Mesenchymal stem cell (in vitro differentiated cells and primary cell): Measurements from ENCODE around the gene PATE3.

ENCODE experiments used
- DNase-seq: peaks from one replicate; pipeline ENCODE4 v3.0.0-alpha.2; 2013
- H2AFZ ChIP-seq: one replicate; pipeline ENCODE4 v1.6.1; 2013; ENCODE audit warnings: low read depth, mild to moderate bottlenecking, control low read depth, inconsistent platforms, low read length, moderate library complexity
- H2AK5ac ChIP-seq: 2 replicates; pipeline ENCODE4 v1.6.1; 2013; ENCODE audit warnings: low read length, moderate library complexity, mild to moderate bottlenecking, inconsistent platforms; ENCODE audit not compliant: severe bottlenecking
- H2BK120ac ChIP-seq: one replicate; pipeline ENCODE4 v1.6.1; 2013; ENCODE audit warnings: low read depth, mild to moderate bottlenecking, inconsistent platforms, low read length, moderate library complexity
- H2BK12ac ChIP-seq, 2 experiments: one replicate each; pipeline ENCODE4 v1.6.1; 2013; ENCODE audit warnings: inconsistent platforms in 2 of 2, low read length in 2 of 2, mild to moderate bottlenecking in 2 of 2, moderate library complexity in 2 of 2, control low read depth in 1 of 2
- H2BK15ac ChIP-seq: one replicate; pipeline ENCODE4 v1.6.1; 2013; ENCODE audit warnings: mild to moderate bottlenecking, low read depth, inconsistent platforms; ENCODE audit not compliant: poor library complexity, severe bottlenecking
- H2BK5ac ChIP-seq: 2 replicates; pipeline ENCODE4 v1.6.1; 2013; ENCODE audit warnings: low read depth, mild to moderate bottlenecking, low read length, control low read depth, inconsistent platforms; ENCODE audit not compliant: poor library complexity, severe bottlenecking
- H3K14ac ChIP-seq, 2 experiments: one replicate each; pipeline ENCODE4 v1.6.1; 2013; ENCODE audit warnings: inconsistent platforms in 2 of 2, low read length in 2 of 2, control low read depth in 1 of 2, mild to moderate bottlenecking in 1 of 2, moderate library complexity in 1 of 2
- H3K18ac ChIP-seq, 2 experiments: one replicate each; pipeline ENCODE4 v1.6.1; 2013; ENCODE audit warnings: inconsistent platforms in 2 of 2, low read length in 2 of 2, control low read depth in 1 of 2, low read depth in 1 of 2, mild to moderate bottlenecking in 1 of 2
- H3K23ac ChIP-seq, 2 experiments: one replicate each; pipeline ENCODE4 v1.6.1; 2013; ENCODE audit warnings: inconsistent platforms in 2 of 2, low read length in 2 of 2, mild to moderate bottlenecking in 2 of 2, moderate library complexity in 2 of 2, control low read depth in 1 of 2
- H3K27ac ChIP-seq: 2 replicates; pipeline ENCODE4 v1.5.1; 2013; ENCODE audit warnings: mild to moderate bottlenecking, moderate library complexity, low read length, control low read depth, inconsistent platforms; ENCODE audit not compliant: poor library complexity, severe bottlenecking
- H3K27me3 ChIP-seq, 2 experiments: 2 replicates each; pipeline versions ENCODE4 v1.6.1 to v1.7.0; 2013; ENCODE audit warnings: low read length in 2 of 2, mild to moderate bottlenecking in 2 of 2, moderate library complexity in 2 of 2, control low read depth in 1 of 2, inconsistent platforms in 1 of 2; ENCODE audit not compliant: control insufficient read depth in 1 of 2, insufficient read depth in 1 of 2
- H3K36me3 ChIP-seq, 2 experiments: 2 replicates each; pipeline versions ENCODE4 v1.6.1 to v1.7.0; 2013; ENCODE audit warnings: low read length in 2 of 2, control low read depth in 1 of 2, inconsistent platforms in 1 of 2, low read depth in 1 of 2, mild to moderate bottlenecking in 1 of 2; ENCODE audit not compliant: insufficient read depth in 2 of 2, control insufficient read depth in 1 of 2
- H3K4ac ChIP-seq, 2 experiments: one replicate each; pipeline ENCODE4 v1.6.1; 2013; ENCODE audit warnings: inconsistent platforms in 2 of 2, low read length in 2 of 2, mild to moderate bottlenecking in 2 of 2, moderate library complexity in 2 of 2, control low read depth in 1 of 2, low read depth in 1 of 2
- H3K4me1 ChIP-seq: 2 replicates; pipeline ENCODE4 v1.6.1; 2013; ENCODE audit warnings: low read depth, low read length, control low read depth; ENCODE audit not compliant: control insufficient read depth, insufficient read depth
- H3K4me2 ChIP-seq: 2 replicates; pipeline ENCODE4 v1.6.1; 2013; ENCODE audit warnings: low read length, mild to moderate bottlenecking, inconsistent platforms; ENCODE audit not compliant: poor library complexity, severe bottlenecking
- H3K4me3 ChIP-seq, 2 experiments: 2 replicates each; pipeline versions ENCODE4 v1.5.1 to v1.7.0; 2013; ENCODE audit warnings: low read length in 2 of 2, mild to moderate bottlenecking in 2 of 2, control low read depth in 1 of 2, low read depth in 1 of 2; ENCODE audit not compliant: insufficient read depth in 1 of 2
- H3K79me1 ChIP-seq: replicated peaks from 2 replicates; pipeline ENCODE4 v1.6.1; 2013; ENCODE audit warnings: mild to moderate bottlenecking, control low read depth, low read length, inconsistent platforms; ENCODE audit not compliant: poor library complexity, severe bottlenecking
- H3K9ac ChIP-seq: 2 replicates; pipeline ENCODE4 v1.7.0; 2013; ENCODE audit warnings: mild to moderate bottlenecking, low read length, moderate library complexity
- H3K9me3 ChIP-seq: 2 replicates; pipeline ENCODE4 v1.7.0; 2013; ENCODE audit warnings: mild to moderate bottlenecking, low read length; ENCODE audit not compliant: control insufficient read depth
- H4K8ac ChIP-seq: one replicate; pipeline ENCODE4 v1.6.1; 2013; ENCODE audit warnings: inconsistent platforms, mild to moderate bottlenecking, low read length, moderate library complexity
- H4K91ac ChIP-seq: one replicate; pipeline ENCODE4 v1.6.1; 2013; ENCODE audit warnings: mild to moderate bottlenecking, low read length, inconsistent platforms
- WGBS: methylation state at CpG from one replicate; pipeline ENCODE4 v1.1.7; 2013; ENCODE audit warnings: mixed read lengths; 5-methylcytosine and 5-hydroxymethylcytosine counted together

Gene PATE3

GRCh38 chr11:125790825-125791224, 2.9 kb downstream of the PATE3 start:
- Histone ChIP-seq H4K91ac (no peak overlapping the region), H2BK5ac (no peak overlapping the region), H2BK15ac (no peak overlapping the region), H3K4me2 (no peak overlapping the region), H3K27ac (no peak overlapping the region), H2BK120ac (no peak overlapping the region), H3K4me1 (no peaks in the 10 kb centered on the region), H3K23ac (no peak overlapping the region), H3K14ac (no peak overlapping the region), H3K9ac (no peak overlapping the region), H3K36me3 (no peaks in the 10 kb centered on the region), H2BK12ac (no peak overlapping the region), H3K18ac (no peak overlapping the region), H3K4ac (no peak overlapping the region), H2AK5ac (no peak overlapping the region), H4K8ac (no peak overlapping the region), H3K9me3 (peaks cover 27% of the 10 kb centered on the region), H2AFZ (no peak overlapping the region), H3K27me3 (peaks cover 0 to 4% of the 10 kb centered on the region in 2 experiments), H3K4me3 (no peak overlapping the region), H3K79me1 (no peaks in the 10 kb centered on the region)
- 91% methylated on average over 3 of the region's 4 CpGs for WGBS
- no peak for DNase-seq

DNA sequence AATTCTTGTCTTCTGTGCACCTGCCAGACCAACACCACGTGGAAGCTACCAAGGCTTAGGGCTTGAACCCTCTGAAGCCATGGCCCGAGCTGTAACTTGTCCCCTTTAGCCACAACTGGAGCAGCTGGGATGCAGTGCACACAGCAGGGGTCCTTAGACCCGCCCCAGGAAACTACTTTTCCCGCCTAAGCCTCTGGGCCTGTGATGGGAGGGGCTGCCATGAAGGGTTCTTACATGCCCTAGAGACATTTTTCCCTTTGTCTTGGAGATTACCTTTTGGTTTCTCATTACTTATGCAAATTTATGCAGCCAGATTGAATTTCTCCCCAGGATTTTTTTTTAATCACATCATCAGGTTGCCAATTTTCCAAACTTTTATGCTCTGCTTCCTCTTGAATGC, 9.7 kb downstream of the PATE3 start:
- H2AK5ac ChIP-seq = no peak overlapping the region
- H3K4me3 ChIP-seq = no peak overlapping the region
- H3K18ac ChIP-seq = no peak overlapping the region
- peaks cover 72% of the 10 kb centered on the region for H3K9me3 ChIP-seq
- no peaks in the 10 kb centered on the region for H3K79me1 ChIP-seq
- no peak overlapping the region for H3K9ac ChIP-seq
- no peak overlapping the region for H4K8ac ChIP-seq
- 21% methylated on average over 4 of the region's 4 CpGs for WGBS
- no peak overlapping the region for H3K4me2 ChIP-seq
- H3K27me3 ChIP-seq = no peaks in the 10 kb centered on the region
- H3K4me1 ChIP-seq = no peaks in the 10 kb centered on the region
- H2BK12ac ChIP-seq = no peak overlapping the region
- no peak overlapping the region for H3K23ac ChIP-seq
- no peak overlapping the region for H2BK5ac ChIP-seq
- no peak overlapping the region for H2BK15ac ChIP-seq
- H3K4ac ChIP-seq = no peak overlapping the region
- no peak overlapping the region for H2AFZ ChIP-seq
- DNase-seq = no peak
- H3K36me3 ChIP-seq = no peaks in the 10 kb centered on the region
- H3K14ac ChIP-seq = no peak overlapping the region
- no peak overlapping the region for H2BK120ac ChIP-seq
- H4K91ac ChIP-seq = no peak overlapping the region
- H3K27ac ChIP-seq = no peak overlapping the region

- no peaks in the 10 kb centered on the region for H3K36me3 ChIP-seq
- H3K9ac ChIP-seq = no peak overlapping the region
- no peak overlapping the region for H4K8ac ChIP-seq
- H3K4ac ChIP-seq = no peak overlapping the region
- H3K4me1 ChIP-seq = no peaks in the 10 kb centered on the region
- no peak overlapping the region for H2BK15ac ChIP-seq
- no peaks in the 10 kb centered on the region for H3K27me3 ChIP-seq
- no peak overlapping the region for H2BK120ac ChIP-seq
- H3K79me1 ChIP-seq = no peaks in the 10 kb centered on the region
- H3K23ac ChIP-seq = no peak overlapping the region
- no peak overlapping the region for H3K4me3 ChIP-seq
- no peak overlapping the region for H3K4me2 ChIP-seq
- H2AFZ ChIP-seq = no peak overlapping the region
- H3K27ac ChIP-seq = no peak overlapping the region
- no peak overlapping the region for H2AK5ac ChIP-seq
- H2BK12ac ChIP-seq = no peak overlapping the region
- no peak for DNase-seq
- H3K18ac ChIP-seq = no peak overlapping the region
- no peak overlapping the region for H4K91ac ChIP-seq
- H3K14ac ChIP-seq = no peak overlapping the region
- H3K9me3 ChIP-seq = peaks cover 67% of the 10 kb centered on the region
- no peak overlapping the region for H2BK5ac ChIP-seq
- 20% methylated on average over 1 of the region's 2 CpGs for WGBS
These were observed 11.9 kb downstream of the PATE3 start for GRCh38 chr11:125799808-125800207.

GRCh38 chr11:125802387-125802786, 14.5 kb downstream of the PATE3 start:
- H3K9ac ChIP-seq = no peak overlapping the region
- H3K9me3 ChIP-seq = peaks cover 51% of the 10 kb centered on the region
- H3K27ac ChIP-seq = no peak overlapping the region
- H4K8ac ChIP-seq = no peak overlapping the region
- H4K91ac ChIP-seq = no peak overlapping the region
- 20% methylated on average over 1 of the region's 1 CpG for WGBS
- no peaks in the 10 kb centered on the region for H3K79me1 ChIP-seq
- no peaks in the 10 kb centered on the region for H3K36me3 ChIP-seq
- H2BK5ac ChIP-seq = no peak overlapping the region
- H3K27me3 ChIP-seq = no peaks in the 10 kb centered on the region
- H3K4ac ChIP-seq = no peak overlapping the region
- no peak overlapping the region for H3K4me2 ChIP-seq
- no peak overlapping the region for H2BK120ac ChIP-seq
- H3K23ac ChIP-seq = no peak overlapping the region
- no peak overlapping the region for H2BK15ac ChIP-seq
- H3K4me1 ChIP-seq = no peaks in the 10 kb centered on the region
- DNase-seq = no peak
- H3K14ac ChIP-seq = no peak overlapping the region
- no peak overlapping the region for H2AFZ ChIP-seq
- H2AK5ac ChIP-seq = no peak overlapping the region
- no peak overlapping the region for H3K4me3 ChIP-seq
- no peak overlapping the region for H3K18ac ChIP-seq
- H2BK12ac ChIP-seq = no peak overlapping the region
